ENCODE measurements around the gene BEGAIN. TPM values are rescaled to one million over a fixed set of nuclear protein-coding genes. Genes with fewer than 3 reads are reported as not detected.

The BEGAIN gene
- total and polyA plus RNA-seq, 7 experiments from 2014 or later = 0.38 to 2.4 (median 1.5) TPM

- H3K27ac ChIP-seq (ENCODE audit: low read depth, low read length) = no peak overlapping the region
- no peaks in the 10 kb centered on the region for H3K27me3 ChIP-seq (ENCODE audit: control insufficient read depth in 2 of 2, insufficient read depth in 2 of 2, low read length in 2 of 2)
- H3K36me3 Mint-ChIP-seq = peaks cover 0 to 6% (median under 1%) of the 10 kb centered on the region in 5 donors
- H3K9me3 ChIP-seq (ENCODE audit: control insufficient read depth in 2 of 3, low read length in 3 of 3) = no peaks in the 10 kb centered on the region
- ChIA-PET CTCF (no interaction called here), POLR2A (no interaction called here)
- H3K4me3 ChIP-seq (ENCODE audit: low read length) = no peak overlapping the region
- intact Hi-C loops (cut with micrococcal nuclease) = no loop called here
- H3K36me3 ChIP-seq (ENCODE audit: control insufficient read depth in 2 of 3, insufficient read depth in 3 of 3, low read length in 3 of 3) = no peaks in the 10 kb centered on the region
- H3K27ac Mint-ChIP-seq = no peak overlapping the region
- ATAC-seq = no peak
- H3K27me3 Mint-ChIP-seq = peaks cover 0 to 37% (median 5%) of the 10 kb centered on the region in 5 donors
- H3K4me3 Mint-ChIP-seq = no peak overlapping the region
- peaks cover 0 to 13% (median under 1%) of the 10 kb centered on the region in 11 donors for H3K9me3 Mint-ChIP-seq
- H3K4me1 Mint-ChIP-seq = peaks cover 21 to 27% (median 25%) of the 10 kb centered on the region in 7 donors
- no peak for DNase-seq
- H3K4me1 ChIP-seq (ENCODE audit: control insufficient read depth in 2 of 2, insufficient read depth in 2 of 2, low read length in 2 of 2) = peaks cover 10 to 22% of the 10 kb centered on the region in 2 donors
Measured at GRCh38 chr14:100621806-100622205, 34.6 kb upstream of the BEGAIN start.

DNA sequence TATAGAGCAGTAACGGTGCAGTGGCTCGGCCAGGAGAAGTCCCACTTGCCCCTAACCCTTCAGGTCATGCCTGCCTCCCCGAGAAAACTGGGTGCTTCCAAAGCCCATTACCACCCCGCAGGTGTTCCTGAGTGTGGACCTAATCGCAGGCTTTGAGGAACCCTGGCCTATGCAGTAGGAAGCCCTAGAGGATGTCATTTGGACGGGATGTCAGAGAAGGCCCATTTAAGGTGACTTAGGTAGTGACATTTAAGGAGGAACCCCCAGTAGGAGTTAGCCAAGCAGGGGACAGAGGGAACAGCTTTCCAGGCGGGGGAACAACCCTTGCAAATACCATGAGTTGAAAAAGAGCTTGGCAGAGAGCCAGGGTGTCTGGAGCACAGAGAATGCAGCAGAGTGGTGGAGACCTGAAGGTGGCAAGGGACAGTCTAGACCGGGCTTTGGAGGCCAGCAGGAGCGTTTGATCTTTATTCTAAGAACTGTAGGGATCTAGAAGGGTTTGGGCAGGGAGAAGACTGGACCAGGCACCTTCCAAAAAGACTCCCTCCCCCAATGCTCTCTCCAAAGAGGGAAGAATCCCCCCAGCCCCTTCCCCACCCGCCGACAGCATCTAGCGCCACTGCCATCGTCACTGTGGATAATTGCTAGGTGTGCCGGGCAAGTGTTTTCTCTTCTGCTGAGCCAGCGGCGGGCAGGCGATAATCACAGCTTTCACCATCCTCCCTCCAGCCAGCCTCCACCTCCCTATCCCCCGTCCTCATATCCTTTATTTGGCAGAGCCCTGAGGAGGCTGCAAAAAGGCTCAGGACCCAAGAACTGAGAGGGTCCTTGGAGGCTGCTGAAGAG, 33.3 kb upstream of the BEGAIN start:
- Mint-ChIP-seq H3K27ac (no peak overlapping the region), H3K4me1 (peaks cover 22 to 28% (median 25%) of the 10 kb centered on the region in 7 donors), H3K36me3 (peaks cover 0 to 5% (median 0%) of the 10 kb centered on the region in 5 donors), H3K9me3 (peaks cover 0 to 8% (median 0%) of the 10 kb centered on the region in 11 donors), H3K4me3 (no peak overlapping the region), H3K27me3 (peaks cover 0 to 26% (median 5%) of the 10 kb centered on the region in 5 donors)
- H3K27ac ChIP-seq (ENCODE audit: low read depth, low read length) = no peak overlapping the region
- no peak for DNase-seq
- CTCF ChIA-PET = no interaction called here
- H3K27me3 ChIP-seq (ENCODE audit: control insufficient read depth in 2 of 2, insufficient read depth in 2 of 2, low read length in 2 of 2) = no peaks in the 10 kb centered on the region
- no peaks in the 10 kb centered on the region for H3K36me3 ChIP-seq (ENCODE audit: control insufficient read depth in 2 of 3, insufficient read depth in 3 of 3, low read length in 3 of 3)
- no peak for ATAC-seq
- intact Hi-C loops (cut with micrococcal nuclease) = no loop called here
- H3K4me3 ChIP-seq (ENCODE audit: low read length) = no peak overlapping the region
- POLR2A ChIA-PET = interaction anchor here (0.6 kb wide), 1 partner anchor 1188 kb away, joined by 3 read pairs; no protein-coding TSS in a partner anchor
- H3K9me3 ChIP-seq (ENCODE audit: control insufficient read depth in 2 of 3, low read length in 3 of 3) = no peaks in the 10 kb centered on the region
- H3K4me1 ChIP-seq (ENCODE audit: control insufficient read depth in 2 of 2, insufficient read depth in 2 of 2, low read length in 2 of 2) = peaks cover 10 to 26% of the 10 kb centered on the region in 2 donors

- H3K4me3 ChIP-seq (ENCODE audit: low read length) = no peak overlapping the region
- H3K9me3 ChIP-seq (ENCODE audit: control insufficient read depth in 2 of 3, low read length in 3 of 3) = no peaks in the 10 kb centered on the region
- DNase-seq = no peak
- Mint-ChIP-seq H3K27me3 (peaks cover 0 to 19% (median 5%) of the 10 kb centered on the region in 5 donors), H3K36me3 (peaks cover 0 to 1% (median 0%) of the 10 kb centered on the region in 5 donors), H3K4me1 (peaks cover 20 to 28% (median 25%) of the 10 kb centered on the region in 7 donors), H3K4me3 (no peak overlapping the region), H3K27ac (peak overlapping the region in 2 of 9 donors; percentile 49 to 53), H3K9me3 (peaks cover 0 to 6% (median 0%) of the 10 kb centered on the region in 11 donors)
- H3K4me1 ChIP-seq (ENCODE audit: control insufficient read depth in 2 of 2, insufficient read depth in 2 of 2, low read length in 2 of 2) = peaks cover 10 to 26% of the 10 kb centered on the region in 2 donors
- H3K27me3 ChIP-seq (ENCODE audit: control insufficient read depth in 2 of 2, insufficient read depth in 2 of 2, low read length in 2 of 2) = no peaks in the 10 kb centered on the region
- ChIA-PET CTCF (no interaction called here), POLR2A (interaction anchor here (0.9 kb wide), 1 partner anchor 7 kb away, joined by 3 read pairs; no protein-coding TSS in a partner anchor)
- H3K27ac ChIP-seq (ENCODE audit: low read depth, low read length) = no peak overlapping the region
- ATAC-seq = no peak
- H3K36me3 ChIP-seq (ENCODE audit: control insufficient read depth in 2 of 3, insufficient read depth in 3 of 3, low read length in 3 of 3) = no peaks in the 10 kb centered on the region
- intact Hi-C loops (cut with micrococcal nuclease) = no loop called here
Measured at GRCh38 chr14:100619396-100620254, 32.4 kb upstream of the BEGAIN start.

GRCh38 chr14:100618763-100619320, 31.6 kb upstream of the BEGAIN start:
- peaks cover 18 to 28% (median 25%) of the 10 kb centered on the region in 7 donors for H3K4me1 Mint-ChIP-seq
- peaks cover 0 to 6% (median 0%) of the 10 kb centered on the region in 11 donors for H3K9me3 Mint-ChIP-seq
- H3K36me3 ChIP-seq (ENCODE audit: control insufficient read depth in 2 of 3, insufficient read depth in 3 of 3, low read length in 3 of 3) = no peaks in the 10 kb centered on the region
- H3K4me3 ChIP-seq (ENCODE audit: low read length) = no peak overlapping the region
- H3K4me1 ChIP-seq (ENCODE audit: control insufficient read depth in 2 of 2, insufficient read depth in 2 of 2, low read length in 2 of 2) = peaks cover 10 to 26% of the 10 kb centered on the region in 2 donors
- H3K27ac Mint-ChIP-seq = peak overlapping the region in 6 of 9 donors; percentile 7 to 87 (median 51)
- ATAC-seq (no peak), DNase-seq (no peak)
- H3K36me3 Mint-ChIP-seq = no peaks in the 10 kb centered on the region
- ChIA-PET POLR2A (interaction anchor here (0.8 to 1.5 kb wide), 3 partner anchors 8 to 136 kb away, joined by 3 to 4 read pairs (median 3); no protein-coding TSS in a partner anchor), CTCF (interaction anchor here (1.4 kb wide), 1 partner anchor 27 kb away, joined by 9 read pairs; no protein-coding TSS in a partner anchor)
- H3K27me3 Mint-ChIP-seq = peaks cover 0 to 16% (median 5%) of the 10 kb centered on the region in 5 donors
- H3K27ac ChIP-seq (ENCODE audit: low read depth, low read length) = no peak overlapping the region
- H3K9me3 ChIP-seq (ENCODE audit: control insufficient read depth in 2 of 3, low read length in 3 of 3) = no peaks in the 10 kb centered on the region
- H3K4me3 Mint-ChIP-seq = peak overlapping the region in 1 of 10 donors; percentile 33
- intact Hi-C loops (cut with micrococcal nuclease) = no loop called here
- H3K27me3 ChIP-seq (ENCODE audit: control insufficient read depth in 2 of 2, insufficient read depth in 2 of 2, low read length in 2 of 2) = no peaks in the 10 kb centered on the region

DNA sequence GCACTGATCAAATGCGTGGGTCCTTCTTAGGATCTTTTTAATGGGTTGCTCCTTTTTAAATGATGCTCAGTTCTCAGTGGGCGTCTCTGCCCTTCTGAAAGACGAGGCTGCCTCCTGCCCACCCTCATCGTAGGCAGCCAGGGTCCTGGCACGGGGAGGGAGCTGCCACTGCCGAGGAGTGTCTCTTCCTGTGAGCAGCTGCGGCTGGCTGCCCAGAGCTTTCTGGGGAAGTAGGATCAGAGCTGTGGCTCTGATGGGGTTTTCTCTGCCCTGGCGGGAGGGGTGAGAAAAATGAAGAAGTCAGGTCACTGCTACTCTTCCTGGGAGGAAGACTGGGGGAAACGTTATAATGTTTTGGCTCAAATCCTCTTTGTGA, 31.1 kb upstream of the BEGAIN start:
- no peak overlapping the region for H3K27ac ChIP-seq (ENCODE audit: low read depth, low read length)
- no peak overlapping the region for H3K4me3 ChIP-seq (ENCODE audit: low read length)
- peak overlapping the region in 7 of 9 donors; percentile 30 to 87 (median 64) for H3K27ac Mint-ChIP-seq
- H3K27me3 ChIP-seq (ENCODE audit: control insufficient read depth in 2 of 2, insufficient read depth in 2 of 2, low read length in 2 of 2) = no peaks in the 10 kb centered on the region
- POLR2A ChIA-PET = interaction anchor here (0.8 to 1.9 kb wide), 4 partner anchors 8 to 135 kb away, joined by 3 to 9 read pairs (median 4); no protein-coding TSS in a partner anchor
- peaks cover 10 to 26% of the 10 kb centered on the region in 2 donors for H3K4me1 ChIP-seq (ENCODE audit: control insufficient read depth in 2 of 2, insufficient read depth in 2 of 2, low read length in 2 of 2)
- H3K36me3 ChIP-seq (ENCODE audit: control insufficient read depth in 2 of 3, insufficient read depth in 3 of 3, low read length in 3 of 3) = no peaks in the 10 kb centered on the region
- CTCF ChIA-PET = interaction anchor here (0.6 to 1.4 kb wide), 4 partner anchors 9 to 233 kb away, joined by 3 to 9 read pairs (median 3); no protein-coding TSS in a partner anchor
- H3K4me3 Mint-ChIP-seq = peak overlapping the region in 3 of 10 donors; percentile 21 to 36 (median 33)
- DNase-seq = no peak
- no peaks in the 10 kb centered on the region for H3K36me3 Mint-ChIP-seq
- intact Hi-C loops (cut with micrococcal nuclease) = no loop called here
- H3K27me3 Mint-ChIP-seq = peaks cover 0 to 16% (median 3%) of the 10 kb centered on the region in 5 donors
- ATAC-seq = peak; percentile 81
- peaks cover 0 to 6% (median 0%) of the 10 kb centered on the region in 11 donors for H3K9me3 Mint-ChIP-seq
- no peaks in the 10 kb centered on the region for H3K9me3 ChIP-seq (ENCODE audit: control insufficient read depth in 2 of 3, low read length in 3 of 3)
- H3K4me1 Mint-ChIP-seq = peaks cover 18 to 28% (median 25%) of the 10 kb centered on the region in 7 donors

All from naive thymus-derived CD4-positive, alpha-beta T cell (primary cell).